GM21447 (cell line): Measurements from ENCODE around the gene KASH5.
"Not testable (repeated sequence)": the region's sequence is repeated elsewhere in the genome, so short reads cannot be mapped to it uniquely, and the experiment has no call there.

Experiments used
- ATAC-seq: cut with Tn5 transposase; IDR thresholded peaks from one replicate; pipeline ENCODE4 v1.9.1; 2021; ENCODE audit not compliant: unreplicated experiment

Gene KASH5

GRCh38 chr19:49453757-49454240 is 65.8 kb downstream of the KASH5 start:
- ATAC-seq = no peak

DNA sequence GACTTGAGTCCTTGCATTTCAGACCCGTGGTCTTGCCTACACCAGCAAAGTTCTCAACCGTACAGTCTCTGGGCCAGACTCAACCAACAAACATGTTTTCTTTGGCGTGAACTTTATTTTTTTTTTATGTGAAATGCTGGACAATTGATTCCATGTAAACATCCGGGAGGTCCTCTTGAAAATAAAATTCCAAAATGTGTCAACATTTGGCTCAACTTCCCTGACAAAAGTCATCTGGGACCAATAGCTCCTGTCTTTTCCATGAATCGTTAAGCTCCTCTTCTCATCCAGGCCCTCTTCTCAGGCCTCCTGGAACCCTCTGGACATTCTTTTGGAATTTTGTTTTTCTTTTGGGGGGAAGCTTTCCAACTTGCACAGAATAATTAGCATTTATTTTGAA is 67.7 kb downstream of the KASH5 start:
- ATAC-seq = no peak

DNA sequence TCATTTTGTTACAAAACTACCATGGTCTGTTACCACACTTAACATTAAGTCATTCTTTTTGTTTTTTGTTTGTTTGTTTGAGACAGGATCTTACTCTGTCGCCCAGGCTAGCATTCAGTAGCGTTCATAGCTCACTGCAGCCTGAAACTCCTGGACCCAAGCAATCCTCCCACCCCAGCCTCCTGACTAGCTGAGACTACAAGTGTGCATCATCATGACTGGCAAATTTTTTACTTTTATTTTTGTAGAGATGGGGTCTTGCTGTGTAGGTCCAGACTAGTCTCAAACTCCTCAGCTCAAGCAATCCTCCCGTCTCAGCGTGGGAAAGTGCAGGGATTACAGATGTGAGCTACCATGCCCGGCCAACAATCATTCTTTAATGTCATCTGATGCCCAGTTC is 68.3 kb downstream of the KASH5 start:
- ATAC-seq = no peak

DNA sequence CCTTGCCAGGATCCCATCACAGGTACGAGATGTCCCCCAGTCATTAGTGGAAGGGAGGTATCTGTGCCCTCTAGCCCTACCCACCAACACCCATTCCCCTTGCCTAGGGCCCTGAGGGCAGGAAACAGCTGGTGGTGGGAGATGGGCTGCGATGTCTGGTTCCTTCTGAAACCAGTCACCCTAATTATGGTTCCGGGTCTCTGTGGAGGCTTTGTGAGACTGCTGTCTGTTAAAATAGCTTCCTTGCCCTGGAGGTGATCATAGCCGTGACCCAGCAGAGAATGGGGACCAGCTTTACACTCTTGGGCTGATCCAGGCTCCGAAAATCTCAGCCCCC is 70.5 kb downstream of the KASH5 start:
- ATAC-seq = no peak

DNA sequence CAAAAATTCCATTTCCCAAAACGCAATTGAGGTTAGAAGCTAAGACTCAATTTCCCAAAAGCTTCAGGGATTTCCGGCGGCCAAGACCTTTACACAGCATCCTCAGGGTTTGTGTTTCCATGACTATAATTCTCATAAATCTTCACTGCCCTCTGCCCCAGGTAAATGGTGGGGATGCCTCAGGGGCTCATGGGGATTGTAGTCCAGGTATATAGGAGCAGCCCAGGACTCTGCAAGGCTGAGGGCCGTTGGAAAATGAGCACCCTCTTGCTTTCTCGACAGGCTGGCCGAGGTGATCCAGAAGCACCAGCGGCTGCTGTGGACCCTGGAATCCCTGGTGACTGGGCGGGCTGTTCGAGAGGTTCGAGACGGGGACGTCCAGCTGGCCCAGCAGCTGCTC is 71.3 kb downstream of the KASH5 start:
- no peak for ATAC-seq

DNA sequence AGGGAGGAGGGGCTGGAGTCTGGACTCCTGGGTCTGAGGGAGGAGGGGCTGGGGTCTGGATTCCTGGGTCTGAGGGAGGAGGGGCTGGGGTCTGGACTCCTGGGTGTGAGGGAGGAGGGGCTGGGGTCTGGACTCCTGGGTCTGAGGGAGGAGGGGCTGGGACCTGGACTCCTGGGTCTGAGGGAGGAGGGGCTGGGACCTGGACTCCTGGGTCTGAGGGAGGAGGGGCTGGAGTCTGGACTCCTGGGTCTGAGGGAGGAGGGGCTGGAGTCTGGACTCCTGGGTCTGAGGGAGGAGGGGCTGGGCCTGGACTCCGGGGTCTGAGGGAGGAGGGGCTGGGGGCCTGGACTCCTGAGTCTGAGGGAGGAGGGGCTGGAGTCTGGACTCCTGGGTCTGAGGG is 73.1 kb downstream of the KASH5 start:
- ATAC-seq = not testable (repeated sequence)

DNA sequence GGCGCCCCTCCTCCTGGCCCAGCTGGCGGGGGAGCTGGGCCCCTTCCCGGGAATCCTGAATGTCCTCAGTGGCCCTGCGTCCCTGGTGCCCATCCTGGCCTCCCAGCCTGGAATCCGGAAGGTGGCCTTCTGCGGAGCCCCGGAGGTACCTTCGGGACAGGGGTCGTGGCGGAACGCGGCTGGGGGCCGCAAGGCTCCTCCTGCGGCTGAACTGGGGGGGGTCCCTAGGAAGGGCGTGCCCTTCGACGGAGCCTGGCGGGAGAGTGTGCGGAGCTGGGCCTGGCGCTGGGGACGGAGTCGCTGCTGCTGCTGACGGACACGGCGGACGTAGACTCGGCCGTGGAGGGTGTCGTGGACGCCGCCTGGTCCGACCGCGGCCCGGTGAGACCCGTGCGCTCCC is 73.6 kb downstream of the KASH5 start:
- ATAC-seq = no peak

DNA sequence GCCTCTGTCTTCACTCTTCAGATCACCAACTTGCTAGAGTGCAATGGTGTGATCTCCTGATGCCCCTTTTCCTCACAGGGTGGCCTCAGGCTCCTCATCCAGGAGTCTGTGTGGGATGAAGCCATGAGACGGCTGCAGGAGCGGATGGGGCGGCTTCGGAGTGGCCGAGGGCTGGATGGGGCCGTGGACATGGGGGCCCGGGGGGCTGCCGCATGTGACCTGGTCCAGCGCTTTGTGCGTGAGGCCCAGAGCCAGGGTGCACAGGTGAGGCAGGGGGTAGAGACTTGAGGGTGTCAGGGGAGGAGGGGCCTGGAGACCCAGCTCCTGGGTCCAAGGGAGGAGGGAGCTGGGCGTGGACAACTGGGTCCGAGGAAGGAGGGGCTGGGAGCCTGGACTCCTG is 74.4 kb downstream of the KASH5 start:
- ATAC-seq = no peak

DNA sequence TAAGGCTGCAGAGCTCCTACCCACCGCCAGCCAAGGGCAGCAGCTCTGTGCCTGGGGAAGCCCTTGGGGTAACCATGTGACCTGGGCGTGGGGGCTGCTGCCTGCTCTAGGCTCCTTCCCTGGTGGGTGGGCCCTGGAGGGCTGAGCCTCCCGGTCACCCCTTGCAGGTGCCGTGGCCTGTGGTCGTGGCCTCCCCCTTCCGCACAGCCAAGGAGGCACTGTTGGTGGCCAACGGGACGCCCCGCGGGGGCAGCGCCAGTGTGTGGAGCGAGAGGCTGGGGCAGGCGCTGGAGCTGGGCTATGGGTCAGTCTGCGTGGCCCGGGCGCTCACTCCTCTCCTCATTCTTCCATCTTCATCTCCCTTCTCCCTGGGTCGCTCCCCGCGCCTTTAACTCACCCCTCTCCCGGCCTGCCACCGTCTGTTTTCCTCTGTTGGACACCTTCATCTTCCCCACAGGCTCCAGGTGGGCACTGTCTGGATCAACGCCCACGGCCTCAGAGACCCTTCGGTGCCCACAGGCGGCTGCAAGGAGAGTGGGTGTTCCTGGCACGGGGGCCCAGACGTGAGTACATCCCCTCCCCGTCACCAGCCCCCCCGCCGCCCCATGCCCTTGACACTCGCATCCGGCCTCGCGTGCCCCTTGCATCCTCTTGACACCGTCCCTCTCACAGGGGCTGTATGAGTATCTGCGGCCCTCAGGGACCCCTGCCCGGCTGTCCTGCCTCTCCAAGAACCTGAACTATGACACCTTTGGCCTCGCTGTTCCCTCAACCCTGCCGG is 76.1 kb downstream of the KASH5 start:
- no peak for ATAC-seq

DNA sequence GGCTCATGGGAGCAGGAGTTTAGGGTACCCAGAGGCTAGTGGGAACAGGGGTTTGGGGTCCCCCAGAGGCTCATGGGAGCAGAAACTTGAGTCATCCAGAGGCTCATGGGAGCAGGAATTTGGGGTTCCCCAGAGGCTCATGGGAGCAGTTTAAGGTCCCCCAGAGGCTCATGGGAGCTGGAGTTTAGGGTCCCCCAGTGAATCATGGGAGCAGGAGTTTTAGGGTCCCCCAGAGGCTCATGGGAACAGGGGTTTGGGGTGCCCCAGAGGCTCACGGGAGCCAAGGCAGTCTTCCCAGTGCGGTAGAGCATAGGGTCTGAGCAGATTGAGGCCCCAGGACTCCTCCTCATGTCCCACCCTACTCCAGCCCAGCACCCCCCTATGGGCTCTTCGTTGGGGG is 77.3 kb downstream of the KASH5 start:
- no peak for ATAC-seq
